Left ventricle myocardium inferior (tissue), 1 donor: Measurements from ENCODE around the gene DAZAP1. TPM values are rescaled to one million over a fixed set of nuclear protein-coding genes. Genes with fewer than 3 reads are reported as not detected.

Experiments
- DNase-seq: peaks from one replicate; pipeline ENCODE4 v3.0.0-alpha.2; 2020
- H3K27ac ChIP-seq: fragments of 200-600 bp; replicated peaks from 2 replicates; pipeline ENCODE4 v1.8.0; 2021
- H3K27me3 ChIP-seq: fragments of 200-600 bp; 2 replicates; pipeline ENCODE4 v1.8.0; 2021; ENCODE audit warnings: low read depth
- H3K36me3 ChIP-seq: fragments of 200-600 bp; 2 replicates; pipeline ENCODE4 v1.8.0; 2021
- H3K4me1 ChIP-seq: fragments of 200-600 bp; 2 replicates; pipeline ENCODE4 v1.8.0; 2021
- H3K4me3 ChIP-seq: fragments of 200-600 bp; 2 replicates; pipeline ENCODE4 v1.8.0; 2021; ENCODE audit warnings: mild to moderate bottlenecking, moderate library complexity
- H3K9me3 ChIP-seq: fragments of 200-600 bp; replicated peaks from 2 replicates; pipeline ENCODE4 v1.8.0; 2021
- CTCF ChIP-seq: fragments of 200-600 bp; IDR thresholded peaks from 2 replicates; pipeline ENCODE4 v1.8.0; 2021; ENCODE audit warnings: antibody characterized with exemption, mild to moderate bottlenecking, borderline replicate concordance
- intact Hi-C: fragments of 100-400 bp; cut with micrococcal nuclease; formaldehyde crosslinking; loops from one replicate; pipeline ENCODE4 v1.11.0; 2022
- total RNA-seq: library from RNA; stranded (reverse); fragmentation: NEBNext Ultra II Directional; extraction: Animal tissue kit (Norgen Biotek cat#: 25700); gene quantifications from one replicate; pipeline ENCODE4 v1.2.1, GENCODE V29; 2021
- donor health status: DM: no; HTN: yes; CAD: no; lungs with severe emphysema.

DAZAP1 gene
- total RNA-seq, 1 donor from 2014 or later, result 81.8 TPM

- intact Hi-C loops, result no loop called here
- peak within 1 kb of the TSS; percentile 80 for H3K4me3 ChIP-seq
- H3K36me3 ChIP-seq, result no peaks in the 10 kb centered on the region
- TF ChIP-seq CTCF, result peak; percentile 79
- no peaks in the 10 kb centered on the region for H3K9me3 ChIP-seq
- DNase-seq, result peak; percentile 55
- H3K27ac ChIP-seq, result peak within 1 kb of the TSS; percentile 83
- H3K27me3 ChIP-seq, result peaks cover 8% of the 10 kb centered on the region
- H3K4me1 ChIP-seq, result peaks cover 47% of the 10 kb centered on the region
Measured at GRCh38 chr19:1401138-1401888, 6.1 kb upstream of the DAZAP1 start, which contains the start of gene GAMT. GAMT (minus strand) TSS chr19:1401542; CDS start chr19:1401476, 66 bp downstream.

- no peak for DNase-seq
- intact Hi-C loops, result no loop called here
- H3K36me3 ChIP-seq, result no peaks in the 10 kb centered on the region
- H3K9me3 ChIP-seq, result no peaks in the 10 kb centered on the region
- peaks cover 47% of the 10 kb centered on the region for H3K4me1 ChIP-seq
- peak overlapping the region; percentile 83 for H3K27ac ChIP-seq
- no peak for TF ChIP-seq CTCF
- H3K27me3 ChIP-seq, result peaks cover 8% of the 10 kb centered on the region
- H3K4me3 ChIP-seq, result peak overlapping the region; percentile 80
Measured at GRCh38 chr19:1401889-1402217, 5.5 kb upstream of the DAZAP1 start.

GRCh38 chr19:1402411-1403070 lies 4.8 kb upstream of the DAZAP1 start:
- H3K4me1 ChIP-seq, result peaks cover 41% of the 10 kb centered on the region
- H3K4me3 ChIP-seq, result no peak overlapping the region
- intact Hi-C loops, result no loop called here
- H3K27ac ChIP-seq, result no peak overlapping the region
- H3K36me3 ChIP-seq, result no peaks in the 10 kb centered on the region
- no peak for TF ChIP-seq CTCF
- no peaks in the 10 kb centered on the region for H3K9me3 ChIP-seq
- no peak for DNase-seq
- H3K27me3 ChIP-seq, result peaks cover 8% of the 10 kb centered on the region

- Histone ChIP-seq H3K27ac (peak overlapping the region; percentile 91), H3K27me3 (peaks cover 8% of the 10 kb centered on the region), H3K4me3 (peak overlapping the region; percentile 86), H3K9me3 (no peaks in the 10 kb centered on the region), H3K4me1 (peaks cover 58% of the 10 kb centered on the region), H3K36me3 (no peaks in the 10 kb centered on the region)
- intact Hi-C loops, result no loop called here
- DNase-seq, result peak; percentile 100
- TF ChIP-seq CTCF, result peak; percentile 48
Measured at GRCh38 chr19:1406774-1407527, 435 bp upstream of the DAZAP1 start.

GRCh38 chr19:1408300-1409203 lies 1.2 kb downstream of the DAZAP1 start:
- Histone ChIP-seq H3K27me3 (no peaks in the 10 kb centered on the region), H3K9me3 (no peaks in the 10 kb centered on the region), H3K27ac (peak overlapping the region; percentile 96), H3K4me3 (peak overlapping the region; percentile 86), H3K4me1 (peaks cover 66% of the 10 kb centered on the region), H3K36me3 (peaks cover 9% of the 10 kb centered on the region)
- TF ChIP-seq CTCF, result no peak
- peak; percentile 59 for DNase-seq
- intact Hi-C loops, result no loop called here
